ENCODE results near the gene NEDD8. TPM values are rescaled to one million over a fixed set of nuclear protein-coding genes. Genes with fewer than 3 reads are reported as not detected.

NEDD8 gene
- total and polyA plus RNA-seq, 2 donors (not counting 3 experiments of a cell fraction or from before 2014, with no cell fraction given): 243 to 316 TPM

DNA sequence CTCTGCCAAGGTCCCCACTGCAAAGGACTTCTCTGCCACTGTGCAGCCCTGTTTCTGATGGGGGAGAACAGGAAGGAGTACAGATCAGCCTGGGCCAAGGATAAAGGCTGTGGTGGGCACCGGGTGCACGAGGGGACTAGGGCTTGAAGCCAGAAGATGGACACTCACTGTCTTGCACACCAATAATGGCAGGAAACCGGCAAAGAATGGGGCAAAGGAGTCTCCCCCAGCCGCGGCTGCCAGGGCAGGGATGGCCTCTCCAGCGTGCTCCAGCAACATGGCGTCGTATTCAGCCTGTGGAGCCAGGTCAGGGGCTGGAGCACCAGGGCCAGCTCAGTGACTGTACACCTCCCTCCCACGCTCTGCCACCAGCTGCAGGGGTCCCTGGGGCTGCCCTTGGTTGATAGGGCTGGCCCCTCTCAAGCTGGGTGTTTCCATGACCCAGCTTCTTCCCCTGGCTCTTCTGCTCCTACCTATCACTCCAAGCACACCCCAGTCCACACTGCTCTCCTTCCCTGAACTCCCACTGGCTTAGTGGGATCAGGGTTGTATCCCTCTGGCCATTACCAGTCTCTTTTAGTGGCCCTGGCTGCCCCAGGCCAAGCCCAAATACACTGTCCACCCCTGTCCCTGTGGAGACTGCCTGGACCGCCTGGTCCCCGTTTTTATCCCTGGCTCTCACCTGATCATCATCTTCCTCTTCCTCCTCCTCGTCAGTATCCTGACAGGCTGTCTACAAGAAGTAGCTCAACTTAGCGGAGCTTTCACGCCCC is 49.9 kb downstream of the NEDD8 start:
- no peak for DNase-seq (ENCODE audit: low read depth, low spot score)
- FAIRE-seq: no peak
- no TSS peak for BruUV-seq (replicated peaks)
- Histone ChIP-seq H3K27me3 (ENCODE audit: control insufficient read depth in 2 of 2, insufficient read depth in 2 of 2, low read length in 2 of 2) (no peaks in the 10 kb centered on the region), H3K9ac (replicated peaks; ENCODE audit: extremely low read depth, insufficient read depth, low read length) (no peak overlapping the region), H3K4me3 (replicated peaks in 1 of 3; ENCODE audit: insufficient read depth in 1 of 3, low read depth in 1 of 3, low read length in 3 of 3) (no peak overlapping the region), H3K4me1 (ENCODE audit: control insufficient read depth, extremely low read depth, insufficient read depth, low read length) (no peaks in the 10 kb centered on the region), H3K4me2 (ENCODE audit: insufficient read depth, low read length) (no peak overlapping the region), H3K36me3 (ENCODE audit: control insufficient read depth in 2 of 2, extremely low read depth in 1 of 2, insufficient read depth in 2 of 2, low read length in 2 of 2) (peaks cover 0 to 40% of the 10 kb centered on the region in 2 experiments), H3K79me2 (ENCODE audit: control insufficient read depth, insufficient read depth, low read length) (no peaks in the 10 kb centered on the region), H2AFZ (ENCODE audit: low read depth, low read length) (no peak overlapping the region), H3K9me1 (replicated peaks; ENCODE audit: control insufficient read depth, extremely low read depth, insufficient read depth, low read length) (no peaks in the 10 kb centered on the region), H3K9me3 (replicated peaks; ENCODE audit: control insufficient read depth, insufficient read depth, low read length) (no peaks in the 10 kb centered on the region), H3K27ac (ENCODE audit: insufficient read depth, low read depth, low read length) (no peak overlapping the region), H4K20me1 (replicated peaks; ENCODE audit: control insufficient read depth, extremely low read depth, insufficient read depth, low read length) (no peaks in the 10 kb centered on the region)
- intact Hi-C loops (cut with micrococcal nuclease): no loop called here
- TF ChIP-seq POLR2A (IDR thresholded peaks at IDR 0.05; ENCODE audit: low read depth, low read length) (no peak), FOS (IDR thresholded peaks at IDR 0.05; ENCODE audit: borderline replicate concordance, insufficient read depth, low read length) (no peak), POLR2AphosphoS5 (IDR thresholded peaks at IDR 0.05; ENCODE audit: insufficient read depth, low read depth, low read length) (no peak), GATA2 (IDR thresholded peaks at IDR 0.05; ENCODE audit: insufficient read depth, insufficient read length, low read depth, low read length) (no peak), JUN (IDR thresholded peaks at IDR 0.05; ENCODE audit: borderline replicate concordance, insufficient read depth, insufficient read length, low read depth) (no peak), MYC (IDR thresholded peaks at IDR 0.05; ENCODE audit: low read depth, low read length) (no peak), EZH2 (IDR thresholded peaks at IDR 0.05; ENCODE audit: borderline replicate concordance, low read depth, low read length, severe bottlenecking) (no peak)
- TF ChIP-seq, protein P1, sequence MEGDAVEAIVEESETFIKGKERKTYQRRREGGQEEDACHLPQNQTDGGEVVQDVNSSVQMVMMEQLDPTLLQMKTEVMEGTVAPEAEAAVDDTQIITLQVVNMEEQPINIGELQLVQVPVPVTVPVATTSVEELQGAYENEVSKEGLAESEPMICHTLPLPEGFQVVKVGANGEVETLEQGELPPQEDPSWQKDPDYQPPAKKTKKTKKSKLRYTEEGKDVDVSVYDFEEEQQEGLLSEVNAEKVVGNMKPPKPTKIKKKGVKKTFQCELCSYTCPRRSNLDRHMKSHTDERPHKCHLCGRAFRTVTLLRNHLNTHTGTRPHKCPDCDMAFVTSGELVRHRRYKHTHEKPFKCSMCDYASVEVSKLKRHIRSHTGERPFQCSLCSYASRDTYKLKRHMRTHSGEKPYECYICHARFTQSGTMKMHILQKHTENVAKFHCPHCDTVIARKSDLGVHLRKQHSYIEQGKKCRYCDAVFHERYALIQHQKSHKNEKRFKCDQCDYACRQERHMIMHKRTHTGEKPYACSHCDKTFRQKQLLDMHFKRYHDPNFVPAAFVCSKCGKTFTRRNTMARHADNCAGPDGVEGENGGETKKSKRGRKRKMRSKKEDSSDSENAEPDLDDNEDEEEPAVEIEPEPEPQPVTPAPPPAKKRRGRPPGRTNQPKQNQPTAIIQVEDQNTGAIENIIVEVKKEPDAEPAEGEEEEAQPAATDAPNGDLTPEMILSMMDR (IDR thresholded peaks at IDR 0.05; ENCODE audit: extremely low read depth in 1 of 2, insufficient read depth in 1 of 2, low read depth in 1 of 2, low read length in 2 of 2): no peak
- TF ChIP-seq, protein P2, sequence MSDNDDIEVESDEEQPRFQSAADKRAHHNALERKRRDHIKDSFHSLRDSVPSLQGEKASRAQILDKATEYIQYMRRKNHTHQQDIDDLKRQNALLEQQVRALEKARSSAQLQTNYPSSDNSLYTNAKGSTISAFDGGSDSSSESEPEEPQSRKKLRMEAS (IDR thresholded peaks at IDR 0.05; ENCODE audit: insufficient read depth, insufficient read length): no peak
- dilution Hi-C loops (cut with MboI; ENCODE audit: extremely low pct_ligation_motif_present, low sequenced_read_pairs): no loop called here
- CTCF ChIA-PET: interaction anchor here (1.9 kb wide), 1 partner anchor 115 kb away, joined by 7 read pairs; no protein-coding TSS in a partner anchor
- POLR2A ChIA-PET: no interaction called here

Measured in endothelial cell of umbilical vein (primary cell).